B cell (primary cell): ENCODE measurements around the gene DCAKD. TPM values are rescaled to one million over a fixed set of nuclear protein-coding genes. Genes with fewer than 3 reads are reported as not detected.

Experiments used
- ATAC-seq: fragments of 200-7000 bp; cut with Tn5 transposase; one replicate; pipeline ENCODE4 v1.10.0; 2021; ENCODE audit warnings: low read depth, mild to moderate bottlenecking, moderate number of reproducible peaks, moderate library complexity
- CTCF ChIA-PET: fragments of 350-600 bp; sonication (Branson Sonifier 250); formaldehyde crosslinking; loops from one replicate; lab custom pipeline; 2021; ENCODE audit warnings: antibody characterized with exemption, inconsistent platforms; lab: Charles Lee
- POLR2A ChIA-PET: fragments of 350-600 bp; sonication (Branson Sonifier 250); formaldehyde crosslinking; loops from one replicate; lab custom pipeline; 2021; ENCODE audit warnings: antibody characterized with exemption; lab: Charles Lee
- DNase-seq: peaks from one replicate; pipeline ENCODE4 v3.0.0; 2013
- H2AFZ ChIP-seq: 2 replicates; pipeline ENCODE4 v1.6.1; 2012; ENCODE audit warnings: mild to moderate bottlenecking, low read depth, low read length; ENCODE audit not compliant: insufficient read depth, poor library complexity, severe bottlenecking
- H3K27ac ChIP-seq, 2 donors: 1 replicate in 1 of 2; 2 replicates in 1 of 2; pipeline ENCODE4 v1.5.1; 2012 to 2013; ENCODE audit warnings: low read length in 2 of 2, mild to moderate bottlenecking in 2 of 2, moderate library complexity in 1 of 2
- H3K27me3 ChIP-seq, 4 experiments: fragments of 200-600 bp in 1 of 4; sonication (generic) in 1 of 4; replicated peaks in 1 of 4; 1 replicate in 2 of 4; 2 replicates in 2 of 4; pipeline versions ENCODE4 v1.6.1 to v1.7.0; 2013 to 2016; ENCODE audit warnings: low read length in 3 of 4, mild to moderate bottlenecking in 2 of 4, mixed read lengths in 1 of 4, moderate library complexity in 1 of 4; ENCODE audit not compliant: insufficient read depth in 4 of 4, control insufficient read depth in 3 of 4; ENCODE audit errors: control extremely low read depth in 1 of 4
- H3K36me3 ChIP-seq, 2 experiments: replicated peaks in 1 of 2; 1 replicate in 1 of 2; 2 replicates in 1 of 2; pipeline versions ENCODE4 v1.6.1 to v1.7.1; 2013; ENCODE audit warnings: low read length in 1 of 2; ENCODE audit not compliant: insufficient read depth in 2 of 2, control insufficient read depth in 1 of 2; ENCODE audit errors: control extremely low read depth in 1 of 2, extremely low read depth in 1 of 2
- H3K4me1 ChIP-seq, 2 donors: fragments of 200-600 bp in 1 of 2; sonication (generic) in 1 of 2; 1 replicate in 1 of 2; 2 replicates in 1 of 2; pipeline versions ENCODE4 v1.5.1 to v1.6.1; 2013 to 2017; ENCODE audit warnings: low read length in 2 of 2; ENCODE audit not compliant: control insufficient read depth in 2 of 2, insufficient read depth in 2 of 2
- H3K4me2 ChIP-seq: replicated peaks from 2 replicates; pipeline ENCODE3; 2012; ENCODE audit warnings: mild to moderate bottlenecking, low read depth, low read length; ENCODE audit not compliant: poor library complexity, severe bottlenecking
- H3K4me3 ChIP-seq, 5 experiments: fragments of 200-600 bp in 1 of 5; sonication (generic) in 1 of 5; 1 replicate in 3 of 5; 2 replicates in 2 of 5; pipeline versions ENCODE4 v1.5.1 to v1.7.0; 2011 to 2016; ENCODE audit warnings: low read length in 4 of 5, mild to moderate bottlenecking in 4 of 5, low read depth in 2 of 5, control low read depth in 1 of 5, moderate library complexity in 1 of 5; ENCODE audit not compliant: insufficient read depth in 1 of 5; ENCODE audit errors: control extremely low read depth in 1 of 5, extremely low read depth in 1 of 5
- H3K79me2 ChIP-seq: fragments of 200-600 bp; sonication (generic); one replicate; pipeline ENCODE4 v1.6.0; 2016; ENCODE audit warnings: low read length; ENCODE audit not compliant: control insufficient read depth, insufficient read depth
- H3K9ac ChIP-seq: fragments of 200-600 bp; sonication (generic); 2 replicates; pipeline ENCODE4 v1.6.1; 2017; ENCODE audit warnings: mild to moderate bottlenecking, low read length, moderate library complexity
- H3K9me3 ChIP-seq, 3 donors: one replicate each; pipeline versions ENCODE4 v1.6.1 to v1.7.1; 2013; ENCODE audit warnings: low read length in 2 of 3; ENCODE audit not compliant: control insufficient read depth in 2 of 3, insufficient read depth in 1 of 3; ENCODE audit errors: control extremely low read depth in 1 of 3
- H4K20me1 ChIP-seq: 2 replicates; pipeline ENCODE4 v1.6.0; 2012; ENCODE audit warnings: mild to moderate bottlenecking, low read length; ENCODE audit not compliant: insufficient read depth, control insufficient read depth, poor library complexity, severe bottlenecking
- H3K27ac Mint-ChIP-seq: one replicate; pipeline ENCODE4 v1.8.0; 2021; ENCODE audit warnings: mixed read lengths
- H3K27me3 Mint-ChIP-seq: one replicate; pipeline ENCODE4 v1.8.0; 2021; ENCODE audit warnings: mixed read lengths
- H3K4me1 Mint-ChIP-seq: one replicate; pipeline ENCODE4 v1.8.0; 2021; ENCODE audit warnings: mixed read lengths
- H3K4me3 Mint-ChIP-seq: one replicate; pipeline ENCODE4 v1.8.0; 2021; ENCODE audit warnings: mixed read lengths
- H3K9me3 Mint-ChIP-seq: one replicate; pipeline ENCODE4 v1.8.0; 2022; ENCODE audit warnings: mixed read lengths; ENCODE audit not compliant: insufficient read depth
- CTCF ChIP-seq: fragments of 200-600 bp; IDR thresholded peaks from one replicate; pipeline ENCODE4 v1.8.0; 2022; ENCODE audit warnings: antibody characterized with exemption, mild to moderate bottlenecking
- EZH2 ChIP-seq: IDR thresholded peaks from 2 replicates; pipeline ENCODE4 v1.6.1; 2012; ENCODE audit warnings: borderline replicate concordance, low read depth, mild to moderate bottlenecking, moderate library complexity, low read length; ENCODE audit not compliant: insufficient read depth, poor library complexity, severe bottlenecking
- WGBS: methylation state at CpG from one replicate; pipeline ENCODE4 v1.1.5; 2013; ENCODE audit warnings: missing lambda C conversion rate; ENCODE audit not compliant: insufficient coverage; 5-methylcytosine and 5-hydroxymethylcytosine counted together
- intact Hi-C: fragments of 100-400 bp; cut with micrococcal nuclease; formaldehyde crosslinking; loops from one replicate; pipeline ENCODE4 v1.10.0; 2022
- polyA plus RNA-seq: library from polyadenylated mRNA; depleted of rRNA; stranded (reverse); fragments of >200 nt; gene quantifications from 2 replicates; pipeline ENCODE4 v1.2.3, GENCODE V29; 2012
- total RNA-seq, 2 donors: library from RNA; stranded (reverse); fragments of 120-200 nt in 1 of 2; gene quantifications; 1 replicate in 1 of 2; 2 replicates in 1 of 2; pipeline versions ENCODE4 v1.2.3 to v1.2.4, GENCODE V29; 2013 to 2022

The DCAKD gene
- total and polyA plus RNA-seq, 2 donors (not counting 1 experiment from before 2014, with no cell fraction given) = 20.6 to 31.5 TPM

- DNase-seq = no peak
- Histone ChIP-seq H2AFZ (no peak overlapping the region), H3K4me3 (no peak overlapping the region), H3K4me2 (no peak overlapping the region), H3K36me3 (peaks cover 15 to 75% of the 10 kb centered on the region in 2 experiments), H3K9me3 (no peaks in the 10 kb centered on the region), H4K20me1 (peaks cover 28% of the 10 kb centered on the region), H3K27me3 (no peaks in the 10 kb centered on the region), H3K4me1 (no peaks in the 10 kb centered on the region), H3K79me2 (peaks cover 37% of the 10 kb centered on the region), H3K9ac (no peak overlapping the region), H3K27ac (no peak overlapping the region)
- ChIA-PET POLR2A (no interaction called here), CTCF (interaction anchor here (0.7 to 1.1 kb wide), 4 partner anchors 8 to 48 kb away, joined by 3 to 5 read pairs (median 4); partner anchors contain the start of gene ACBD4)
- 98% methylated on average over 5 of the region's 5 CpGs for WGBS
- H3K4me3 Mint-ChIP-seq = no peak overlapping the region
- no peaks in the 10 kb centered on the region for H3K4me1 Mint-ChIP-seq
- ATAC-seq = no peak
- H3K27me3 Mint-ChIP-seq = no peaks in the 10 kb centered on the region
- H3K27ac Mint-ChIP-seq = no peak overlapping the region
- H3K9me3 Mint-ChIP-seq = no peaks in the 10 kb centered on the region
- intact Hi-C loops = no loop called here
- TF ChIP-seq CTCF (no peak), EZH2 (no peak)
Observed at GRCh38 chr17:45087978-45088377, 36.5 kb upstream of the DCAKD start.

- Histone ChIP-seq H3K27me3 (no peaks in the 10 kb centered on the region), H3K79me2 (peaks cover 38% of the 10 kb centered on the region), H3K27ac (no peak overlapping the region), H3K4me2 (no peak overlapping the region), H3K4me1 (no peaks in the 10 kb centered on the region), H3K36me3 (peaks cover 15 to 72% of the 10 kb centered on the region in 2 experiments), H3K9me3 (no peaks in the 10 kb centered on the region), H4K20me1 (peaks cover 28% of the 10 kb centered on the region), H3K9ac (no peak overlapping the region), H3K4me3 (no peak overlapping the region), H2AFZ (no peak overlapping the region)
- ChIA-PET POLR2A (interaction anchor here (0.5 kb wide), 1 partner anchor 191 kb away, joined by 3 read pairs; no protein-coding TSS in a partner anchor), CTCF (interaction anchor here (0.7 to 1.1 kb wide), 4 partner anchors 8 to 178 kb away, joined by 3 to 5 read pairs (median 4); partner anchors contain the start of gene ACBD4)
- no peaks in the 10 kb centered on the region for H3K27me3 Mint-ChIP-seq
- intact Hi-C loops = no loop called here
- no peak for DNase-seq
- no peaks in the 10 kb centered on the region for H3K4me1 Mint-ChIP-seq
- no peak overlapping the region for H3K27ac Mint-ChIP-seq
- no peak for TF ChIP-seq CTCF
- no peak for TF ChIP-seq EZH2
- 98% methylated on average over 3 of the region's 3 CpGs for WGBS
- no peak for ATAC-seq
- no peak overlapping the region for H3K4me3 Mint-ChIP-seq
- H3K9me3 Mint-ChIP-seq = no peaks in the 10 kb centered on the region
Observed at GRCh38 chr17:45087504-45087975, 36.1 kb upstream of the DCAKD start.
